OCI-LY7 (cell line): ENCODE measurements around the gene MARK2. TPM values are rescaled to one million over a fixed set of nuclear protein-coding genes. Genes with fewer than 3 reads are reported as not detected.

ENCODE experiments used
- BruUV-seq: library from RNA; stranded (reverse); fragments of 400-500 nt; replicated peaks from 2 replicates; lab custom pipeline; 2021; lab: Mats Ljungman, UMichigan
- CTCF ChIA-PET: fragments of 300-600 bp; sonication (Branson Sonifier 250); formaldehyde crosslinking; loops from one replicate; lab custom pipeline; 2022; ENCODE audit warnings: antibody characterized with exemption; ENCODE audit not compliant: unreplicated experiment; lab: Charles Lee
- POLR2A ChIA-PET: fragments of 300-600 bp; sonication (Branson Sonifier 250); formaldehyde crosslinking; loops from one replicate; lab custom pipeline; 2022; ENCODE audit warnings: antibody characterized with exemption; lab: Charles Lee
- DNase-seq: peaks from one replicate; pipeline ENCODE4 v3.0.0-alpha.2; 2015; ENCODE audit warnings: low spot score
- H2AFZ ChIP-seq: fragments of 200-600 bp; sonication (generic), shearing (Covaris generic); 2 replicates; pipeline ENCODE4 v1.6.1; 2014; ENCODE audit warnings: mild to moderate bottlenecking, antibody characterized with exemption, low read length, moderate library complexity
- H3K27ac ChIP-seq: fragments of 200-600 bp; sonication (generic); 2 replicates; pipeline ENCODE4 v1.5.1; 2014; ENCODE audit warnings: mixed run types, low read depth, mild to moderate bottlenecking, moderate library complexity, low read length, inconsistent platforms; ENCODE audit not compliant: poor library complexity, severe bottlenecking
- H3K36me3 ChIP-seq: fragments of 200-600 bp; sonication (generic); 2 replicates; pipeline ENCODE4 v1.6.1; 2014; ENCODE audit warnings: mild to moderate bottlenecking, antibody characterized with exemption, low read length, moderate library complexity, mixed read lengths; ENCODE audit not compliant: insufficient read depth
- H3K4me1 ChIP-seq: fragments of 200-600 bp; sonication (generic); 2 replicates; pipeline ENCODE4 v1.5.1; 2014; ENCODE audit warnings: mild to moderate bottlenecking, low read length; ENCODE audit not compliant: insufficient read depth, poor library complexity, severe bottlenecking
- H3K4me2 ChIP-seq: fragments of 200-600 bp; sonication (generic); 2 replicates; pipeline ENCODE4 v1.6.1; 2014; ENCODE audit warnings: mild to moderate bottlenecking, low read length
- H3K4me3 ChIP-seq: fragments of 200-600 bp; sonication (generic); 2 replicates; pipeline ENCODE4 v1.5.1; 2014; ENCODE audit warnings: mild to moderate bottlenecking, low read depth, low read length; ENCODE audit not compliant: poor library complexity, severe bottlenecking
- H3K79me2 ChIP-seq: fragments of 200-600 bp; sonication (generic); 2 replicates; pipeline ENCODE4 v1.6.1; 2016; ENCODE audit warnings: low read depth, mild to moderate bottlenecking, low read length, moderate library complexity, mixed read lengths; ENCODE audit not compliant: insufficient read depth
- H3K9me2 ChIP-seq: fragments of 200-600 bp; sonication (generic); 2 replicates; pipeline ENCODE4 v1.6.1; 2016; ENCODE audit warnings: mild to moderate bottlenecking, low read length, mixed read lengths; ENCODE audit not compliant: insufficient read depth
- H3K9me3 ChIP-seq: fragments of 200-600 bp; sonication (generic); 2 replicates; pipeline ENCODE4 v1.6.1; 2014; ENCODE audit warnings: mild to moderate bottlenecking, mixed run types, low read length, mixed read lengths
- H4K20me1 ChIP-seq: fragments of 200-600 bp; sonication (generic); 2 replicates; pipeline ENCODE4 v1.6.1; 2014; ENCODE audit warnings: mild to moderate bottlenecking, antibody characterized with exemption, low read length, moderate library complexity, mixed read lengths; ENCODE audit not compliant: insufficient read depth
- CTCF ChIP-seq: fragments of 200-600 bp; sonication (generic); conservative IDR thresholded peaks from 2 replicates; pipeline ENCODE4 v1.5.1; 2014; ENCODE audit warnings: mild to moderate bottlenecking, antibody characterized with exemption, low read length, moderate library complexity, mixed read lengths
- EZH2phosphoT487 ChIP-seq: fragments of 200-600 bp; sonication (generic); IDR thresholded peaks from 2 replicates; pipeline ENCODE4 v1.6.1; 2018; ENCODE audit warnings: low read depth, borderline replicate concordance, mild to moderate bottlenecking, mixed run types, antibody characterized with exemption, low read length, moderate library complexity, mixed read lengths
- intact Hi-C: fragments of 100-400 bp; cut with micrococcal nuclease; formaldehyde crosslinking; loops from one replicate; pipeline ENCODE4 v1.10.0; 2022; ENCODE audit not compliant: unreplicated experiment
- total RNA-seq, 2 experiments: library from RNA; depleted of rRNA in 1 of 2; stranded (reverse); fragments of >200 nt in 1 of 2; shearing (Covaris generic) in 1 of 2; gene quantifications; 2 replicates each; pipeline ENCODE4 v1.2.3, GENCODE V29; 2014 to 2022

The MARK2 gene
- total RNA-seq, 2 experiments from 2014 or later, result 22.7 to 45.4 TPM

- no peaks in the 10 kb centered on the region for H3K9me3 ChIP-seq
- no peak overlapping the region for H3K27ac ChIP-seq
- H3K4me3 ChIP-seq, result no peak overlapping the region
- no peak overlapping the region for H2AFZ ChIP-seq
- TF ChIP-seq EZH2phosphoT487 (no peak), CTCF (no peak)
- peaks cover 23% of the 10 kb centered on the region for H3K4me1 ChIP-seq
- peaks cover 9% of the 10 kb centered on the region for H3K79me2 ChIP-seq
- no peak overlapping the region for H3K4me2 ChIP-seq
- BruUV-seq, result no TSS peak
- ChIA-PET POLR2A (no interaction called here), CTCF (interaction anchor here (0.7 kb wide), 1 partner anchor 20 kb away, joined by 4 read pairs; no protein-coding TSS in a partner anchor)
- H4K20me1 ChIP-seq, result peaks cover 8% of the 10 kb centered on the region; the same call in 1 of the 2 replicates
- DNase-seq, result no peak
- H3K36me3 ChIP-seq, result no peaks in the 10 kb centered on the region
- no peaks in the 10 kb centered on the region for H3K9me2 ChIP-seq
- intact Hi-C loops, result loop anchor here (5.0 kb wide), 1 partner anchor 68 kb away; the partner anchor contains the start of gene ZFTA
Measured at GRCh38 chr11:63835158-63835545, 3.8 kb upstream of the MARK2 start.

GRCh38 chr11:63837027-63837688, 1.8 kb upstream of the MARK2 start:
- POLR2A ChIA-PET, result interaction anchor here (0.6 to 1.5 kb wide), 3 partner anchors 23 to 155 kb away, joined by 3 to 7 read pairs (median 3); no protein-coding TSS in a partner anchor
- BruUV-seq, result no TSS peak
- Histone ChIP-seq H2AFZ (peak overlapping the region; percentile 72; the same call in 1 of the 2 replicates), H3K27ac (peak overlapping the region; percentile 84), H3K4me3 (peak overlapping the region; percentile 64), H3K79me2 (peaks cover 29% of the 10 kb centered on the region), H3K9me2 (no peaks in the 10 kb centered on the region), H3K36me3 (peaks cover 18% of the 10 kb centered on the region; the same call in 1 of the 2 replicates), H3K9me3 (no peaks in the 10 kb centered on the region), H4K20me1 (peaks cover 27% of the 10 kb centered on the region), H3K4me2 (peak overlapping the region; percentile 90), H3K4me1 (peaks cover 40% of the 10 kb centered on the region)
- TF ChIP-seq EZH2phosphoT487 (no peak), CTCF (peak; percentile 89)
- DNase-seq, result peak; percentile 86
- CTCF ChIA-PET, result interaction anchor here (1.0 to 2.5 kb wide), 5 partner anchors 11 to 181 kb away, joined by 3 to 17 read pairs (median 5); no protein-coding TSS in a partner anchor
- intact Hi-C loops, result loop anchor here (1.0 to 5.0 kb wide), 4 partner anchors 69 to 311 kb away; partner anchors contain the start of gene ZFTA
